GM12891 (cell line): ENCODE measurements around the gene XPO5.
"Not testable (repeated sequence)": the region's sequence is repeated elsewhere in the genome, so short reads cannot be mapped to it uniquely, and the experiment has no call there.

Source experiments
- DNase-seq: peaks from one replicate; pipeline ENCODE4 v3.0.0; 2011; ENCODE audit warnings: low spot score; ENCODE audit not compliant: insufficient read length
- FAIRE-seq: peaks from 2 replicates; lab custom pipeline; 2011; peaks lifted over from hg19 to GRCh38; lab: Jason Lieb, UNC
- PAX5 ChIP-seq: IDR thresholded peaks from 2 replicates; pipeline ENCODE4 v1.6.1; 2011; ENCODE audit warnings: low read length, moderate library complexity, mild to moderate bottlenecking; ENCODE audit not compliant: insufficient read depth, severe bottlenecking
- POLR2A ChIP-seq: IDR thresholded peaks from 2 replicates; pipeline ENCODE4 v1.6.1; 2011; ENCODE audit warnings: low read depth, low read length, control low read depth
- POLR2AphosphoS5 ChIP-seq: IDR thresholded peaks from 2 replicates; pipeline ENCODE4 v1.6.1; 2011; ENCODE audit warnings: low read depth, low read length, control low read depth
- POU2F2 ChIP-seq: IDR thresholded peaks from 2 replicates; pipeline ENCODE4 v1.6.1; 2011; ENCODE audit warnings: low read depth, mild to moderate bottlenecking, control low read depth, low read length, moderate library complexity
- SPI1 ChIP-seq: IDR thresholded peaks from 2 replicates; pipeline ENCODE4 v1.6.1; 2011; ENCODE audit warnings: low read depth, low read length, control low read depth
- TAF1 ChIP-seq: IDR thresholded peaks from 2 replicates; pipeline ENCODE4 v1.6.1; 2011; ENCODE audit warnings: low read depth, low read length, control low read depth

XPO5 gene

DNA sequence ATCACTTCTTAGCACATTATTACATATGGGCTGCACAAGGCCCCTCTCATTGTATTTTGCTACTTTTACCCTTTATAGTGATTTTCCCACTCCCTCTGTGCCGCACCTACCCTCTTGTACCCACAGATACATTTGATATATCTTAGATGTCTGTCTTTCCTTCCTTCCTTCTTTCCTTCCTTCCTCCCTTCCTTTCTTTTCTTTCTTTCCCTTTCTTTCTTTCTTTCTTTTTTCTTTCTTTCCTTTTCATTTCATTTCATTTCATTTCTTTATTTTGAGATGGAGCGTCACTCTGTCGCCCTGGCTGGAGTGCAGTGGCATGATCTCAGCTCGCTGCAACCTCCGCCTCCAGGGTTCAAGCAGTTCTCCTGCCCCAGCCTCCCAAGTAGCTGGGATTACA, 12.4 kb upstream of the XPO5 start:
- TF ChIP-seq SPI1: no peak
- TF ChIP-seq POLR2AphosphoS5: no peak
- TF ChIP-seq POLR2A: no peak
- TF ChIP-seq POU2F2: no peak
- no peak for TF ChIP-seq TAF1
- no peak for TF ChIP-seq PAX5
- FAIRE-seq (no peak), DNase-seq (no peak)

DNA sequence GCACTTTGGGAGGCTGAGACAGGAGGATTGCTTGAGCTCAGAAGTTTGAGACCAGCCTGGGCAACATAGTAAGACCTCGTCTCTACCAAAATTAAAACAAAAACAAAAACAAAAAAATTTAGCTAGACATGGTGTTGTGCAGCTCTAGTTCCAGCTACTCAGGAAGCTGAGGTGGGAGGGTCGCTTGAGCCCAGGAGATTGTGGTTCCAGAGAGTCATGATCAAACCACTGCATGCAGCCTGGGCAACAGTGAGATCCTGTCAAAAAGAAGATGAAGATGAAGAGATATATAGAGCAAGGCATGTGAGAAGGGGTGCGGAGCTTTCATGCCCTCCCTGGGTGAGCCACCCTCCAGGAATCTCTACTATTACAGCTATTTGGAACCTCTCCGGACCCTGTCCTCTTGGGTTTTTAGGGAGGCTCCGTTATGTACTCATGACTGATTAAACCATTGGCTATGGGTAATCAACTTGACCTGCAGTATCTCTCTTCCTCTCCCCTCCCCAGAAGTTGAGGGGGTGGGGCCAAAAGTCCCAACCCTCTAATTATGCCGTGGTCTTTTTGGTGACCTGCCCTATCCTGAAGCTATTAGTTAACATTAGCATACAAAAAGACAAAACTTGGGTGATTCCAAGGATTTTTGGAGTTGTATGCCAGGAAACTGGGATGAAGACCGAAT, 9.2 kb upstream of the XPO5 start:
- FAIRE-seq (no peak), DNase-seq (no peak)
- TF ChIP-seq PAX5 (no peak), POU2F2 (no peak), POLR2A (no peak), POLR2AphosphoS5 (no peak), TAF1 (no peak), SPI1 (no peak)

DNA sequence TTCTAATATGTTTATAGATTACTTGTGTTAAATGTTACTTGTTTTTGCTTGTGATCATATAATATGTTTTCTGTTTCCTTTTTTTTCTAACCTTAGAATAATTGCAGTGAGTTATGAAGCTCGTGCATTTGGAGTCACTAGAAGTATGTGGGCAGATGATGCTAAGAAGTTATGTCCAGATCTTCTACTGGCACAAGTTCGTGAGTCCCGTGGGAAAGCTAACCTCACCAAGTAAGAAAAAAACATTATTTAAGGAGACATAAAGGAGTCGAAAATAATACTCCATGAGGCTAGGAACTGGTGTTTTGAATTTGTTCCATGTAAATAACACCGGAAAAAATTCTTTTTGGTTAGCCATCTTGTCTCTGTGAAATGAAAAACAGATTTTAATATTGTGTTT, 7.1 kb upstream of the XPO5 start:
- no peak for DNase-seq
- TF ChIP-seq POU2F2 (no peak), POLR2AphosphoS5 (no peak), TAF1 (no peak), PAX5 (no peak), POLR2A (no peak), SPI1 (no peak)
- FAIRE-seq: no peak

- FAIRE-seq (no peak), DNase-seq (no peak)
- TF ChIP-seq SPI1: no peak
- TF ChIP-seq POLR2AphosphoS5: no peak
- no peak for TF ChIP-seq TAF1
- TF ChIP-seq POLR2A: no peak
- TF ChIP-seq POU2F2: no peak
- TF ChIP-seq PAX5: no peak
Measured at GRCh38 chr6:43579171-43579570, 3.3 kb upstream of the XPO5 start.

DNA sequence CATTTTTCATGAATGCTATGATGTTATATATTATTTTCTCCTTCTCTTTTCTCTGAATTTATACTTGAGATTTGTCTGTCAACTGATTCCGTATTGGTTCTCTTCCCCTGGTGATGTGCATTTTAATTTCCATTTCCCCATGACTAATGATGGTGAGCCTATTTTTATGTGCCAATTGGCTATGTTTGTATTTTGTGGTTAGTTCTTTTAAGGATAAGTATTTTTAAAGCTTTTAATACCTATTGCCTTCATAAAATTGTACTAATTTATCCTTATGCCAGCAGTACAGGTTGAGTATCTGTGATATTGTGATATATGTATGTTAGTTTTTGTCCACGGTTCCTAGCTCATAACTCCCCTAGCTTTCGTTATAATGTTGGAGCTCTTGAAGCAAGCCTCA, 2.9 kb upstream of the XPO5 start:
- TF ChIP-seq TAF1: no peak
- no peak for TF ChIP-seq PAX5
- no peak for TF ChIP-seq POLR2AphosphoS5
- TF ChIP-seq POU2F2: no peak
- TF ChIP-seq SPI1: no peak
- TF ChIP-seq POLR2A: no peak
- no peak for FAIRE-seq
- DNase-seq: no peak

- FAIRE-seq (peak; percentile 40), DNase-seq (no peak)
Measured at GRCh38 chr6:43575105-43575771, 600 bp downstream of the XPO5 start.

GRCh38 chr6:43572015-43572414, 3.8 kb downstream of the XPO5 start:
- FAIRE-seq: no peak
- no peak for TF ChIP-seq POLR2A
- no peak for DNase-seq

More at GRCh38 chr6:43575105-43575771, 600 bp downstream of the XPO5 start:
- no peak for TF ChIP-seq POU2F2
- TF ChIP-seq SPI1: no peak
- no peak for TF ChIP-seq TAF1
- TF ChIP-seq POLR2AphosphoS5: no peak
- TF ChIP-seq PAX5: no peak
- TF ChIP-seq POLR2A: no peak

- DNase-seq (no peak), FAIRE-seq (no peak)
- TF ChIP-seq SPI1 (no peak), POU2F2 (no peak), PAX5 (no peak), POLR2AphosphoS5 (no peak), POLR2A (no peak)
Measured at GRCh38 chr6:43570876-43571441, 4.9 kb downstream of the XPO5 start.

DNA sequence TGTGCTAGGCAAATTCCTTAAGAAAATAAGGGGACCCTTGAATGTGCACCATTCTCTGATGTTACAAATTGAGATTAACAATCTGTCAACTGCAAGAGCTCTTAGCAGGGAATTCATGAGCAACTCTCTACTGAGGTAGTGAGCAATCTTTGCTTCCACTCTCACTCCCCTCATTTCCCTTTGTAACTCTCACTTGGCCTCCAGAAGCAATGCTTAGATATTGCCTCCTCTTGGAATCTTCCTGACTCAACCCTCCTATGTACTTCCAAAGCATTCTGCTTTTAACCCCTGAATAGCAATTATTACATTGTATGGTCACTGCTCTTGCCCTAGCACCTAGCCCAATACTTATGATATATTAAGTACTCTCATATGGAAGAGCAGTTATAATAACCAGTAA, 16.5 kb downstream of the XPO5 start:
- no peak for DNase-seq
- FAIRE-seq: no peak
- no peak for TF ChIP-seq PAX5

DNA sequence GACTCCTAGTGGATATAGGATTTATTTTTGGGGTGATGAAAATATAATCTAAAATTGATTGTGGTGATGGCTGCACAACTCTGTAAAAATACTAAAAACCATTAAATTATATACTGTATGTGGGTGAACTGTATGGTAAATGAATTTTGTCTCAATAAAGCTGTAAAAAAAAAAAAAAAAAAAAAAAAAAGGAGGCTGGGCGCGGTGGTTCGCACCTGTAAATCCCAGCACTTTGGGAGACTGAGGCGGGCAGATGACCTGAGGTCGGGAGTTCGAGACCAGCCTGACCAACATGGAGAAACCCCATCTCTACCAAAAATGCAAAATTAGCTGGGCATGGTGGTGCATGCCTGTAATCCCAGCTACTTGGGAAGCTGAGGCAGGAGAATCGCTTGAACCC, 18.2 kb downstream of the XPO5 start:
- not testable (repeated sequence) for DNase-seq, FAIRE-seq
